GM12865 (cell line): ENCODE measurements around the gene EFCC1.

Experiments used
- DNase-seq: peaks from one replicate; pipeline ENCODE4 v3.0.0; 2010; ENCODE audit warnings: low read depth
- H3K4me3 ChIP-seq: 2 replicates; pipeline ENCODE4 v1.5.1; 2011; ENCODE audit warnings: mild to moderate bottlenecking, low read depth, low read length, control low read depth
- CTCF ChIP-seq: IDR thresholded peaks from 2 replicates; pipeline ENCODE4 v1.5.1; 2011; ENCODE audit warnings: low read length, control low read depth, low read depth, inconsistent platforms; ENCODE audit not compliant: insufficient read depth; ENCODE audit errors: missing control alignments

Gene EFCC1

GRCh38 chr3:128970740-128971047 lies 30.4 kb upstream of the EFCC1 start:
- DNase-seq = no peak
- H3K4me3 ChIP-seq = no peak overlapping the region
- TF ChIP-seq CTCF = no peak

GRCh38 chr3:128971421-128972100 lies 29.5 kb upstream of the EFCC1 start:
- TF ChIP-seq CTCF = no peak
- DNase-seq = no peak
- no peak overlapping the region for H3K4me3 ChIP-seq

GRCh38 chr3:128973988-128974564 lies 27.0 kb upstream of the EFCC1 start:
- no peak for DNase-seq
- no peak for TF ChIP-seq CTCF

GRCh38 chr3:128975276-128975675 lies 25.8 kb upstream of the EFCC1 start:
- no peak for DNase-seq
- TF ChIP-seq CTCF = no peak
- H3K4me3 ChIP-seq = no peak overlapping the region

More at GRCh38 chr3:128973988-128974564, 27.0 kb upstream of the EFCC1 start:
- no peak overlapping the region for H3K4me3 ChIP-seq

- DNase-seq = no peak
- H3K4me3 ChIP-seq = no peak overlapping the region
- no peak for TF ChIP-seq CTCF
These were observed 17.6 kb upstream of the EFCC1 start for GRCh38 chr3:128983293-128984069.

GRCh38 chr3:128984596-128984995 lies 16.5 kb upstream of the EFCC1 start:
- TF ChIP-seq CTCF = no peak
- DNase-seq = no peak
- H3K4me3 ChIP-seq = no peak overlapping the region
